OCI-LY3 (cell line): ENCODE data around the gene C2orf15.

Source experiments
- EZH2phosphoT487 ChIP-seq: fragments of 200-600 bp; shearing (Covaris generic); IDR thresholded peaks from 2 replicates; pipeline ENCODE4 v1.6.1; 2018; ENCODE audit warnings: antibody characterized with exemption, mixed run types, low read depth
- TF ChIP-seq, protein P1 (sequence below): fragments of 200-600, 300-600 bp; sonication (generic); IDR thresholded peaks from 2 replicates; pipeline ENCODE4 v1.5.1; 2014; ENCODE audit warnings: antibody characterized with exemption, low read length, low read depth

DNA sequence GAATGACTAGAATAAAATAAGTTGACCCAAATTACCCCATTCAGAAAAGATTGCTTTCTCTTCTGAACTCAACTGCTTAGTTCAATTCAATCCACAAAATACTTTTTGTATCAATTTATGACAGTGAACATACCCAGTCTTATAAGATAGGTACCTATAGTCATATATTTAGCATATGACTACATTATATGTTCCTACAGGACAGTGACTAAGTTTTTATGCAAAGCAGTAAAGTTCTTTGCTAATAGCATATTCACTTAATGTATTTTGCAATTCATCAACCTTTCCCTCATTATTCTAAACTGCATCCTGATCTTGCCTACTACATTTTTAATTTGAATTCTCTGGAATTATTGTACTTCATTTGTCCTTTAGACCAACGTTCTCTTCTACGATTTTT is 30.3 kb upstream of the C2orf15 start:
- TF ChIP-seq, protein P1, sequence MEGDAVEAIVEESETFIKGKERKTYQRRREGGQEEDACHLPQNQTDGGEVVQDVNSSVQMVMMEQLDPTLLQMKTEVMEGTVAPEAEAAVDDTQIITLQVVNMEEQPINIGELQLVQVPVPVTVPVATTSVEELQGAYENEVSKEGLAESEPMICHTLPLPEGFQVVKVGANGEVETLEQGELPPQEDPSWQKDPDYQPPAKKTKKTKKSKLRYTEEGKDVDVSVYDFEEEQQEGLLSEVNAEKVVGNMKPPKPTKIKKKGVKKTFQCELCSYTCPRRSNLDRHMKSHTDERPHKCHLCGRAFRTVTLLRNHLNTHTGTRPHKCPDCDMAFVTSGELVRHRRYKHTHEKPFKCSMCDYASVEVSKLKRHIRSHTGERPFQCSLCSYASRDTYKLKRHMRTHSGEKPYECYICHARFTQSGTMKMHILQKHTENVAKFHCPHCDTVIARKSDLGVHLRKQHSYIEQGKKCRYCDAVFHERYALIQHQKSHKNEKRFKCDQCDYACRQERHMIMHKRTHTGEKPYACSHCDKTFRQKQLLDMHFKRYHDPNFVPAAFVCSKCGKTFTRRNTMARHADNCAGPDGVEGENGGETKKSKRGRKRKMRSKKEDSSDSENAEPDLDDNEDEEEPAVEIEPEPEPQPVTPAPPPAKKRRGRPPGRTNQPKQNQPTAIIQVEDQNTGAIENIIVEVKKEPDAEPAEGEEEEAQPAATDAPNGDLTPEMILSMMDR = no peak
- TF ChIP-seq EZH2phosphoT487 = no peak
